Activated CD8-positive, alpha-beta memory T cell treated with anti-CD3 and anti-CD28 coated beads for 1 hour (primary cell): Measurements from ENCODE around the gene PEPD.
"Not testable (repeated sequence)": the region's sequence is repeated elsewhere in the genome, so short reads cannot be mapped to it uniquely, and the experiment has no call there.

Source experiments
- DNase-seq, 2 donors: peaks; one replicate each; pipeline ENCODE4 v3.0.0-alpha.2; 2020; ENCODE audit warnings: low read depth in 1 of 2; ENCODE audit errors: extremely low read depth in 1 of 2

Gene PEPD

GRCh38 chr19:33521480-33522370, at the start of gene PEPD:
Gene PEPD, minus strand, starts transcription at chr19:33521791. Its CDS starts 31 bp downstream, at chr19:33521760.
- peak; percentile 61 to 72 for DNase-seq

DNA sequence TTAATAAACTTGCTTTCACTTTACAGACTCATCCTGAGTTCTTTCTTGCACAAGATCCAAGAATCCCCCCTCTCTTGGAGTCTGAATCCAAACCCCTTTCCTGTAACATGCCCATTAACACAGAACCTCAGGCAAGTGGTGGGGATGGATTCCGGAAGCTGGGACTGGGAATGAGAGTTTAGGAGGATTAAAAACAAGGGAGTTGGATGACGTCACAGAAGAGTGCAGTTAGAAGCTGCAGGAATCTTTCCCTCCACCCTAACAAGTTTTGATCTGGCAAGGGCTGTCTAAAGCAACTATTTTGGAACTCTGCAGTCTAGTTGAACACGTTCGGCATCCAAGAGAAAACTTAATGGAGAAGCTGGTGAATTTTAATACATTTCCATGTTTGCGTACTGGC, 48.2 kb upstream of the PEPD start:
- no peak for DNase-seq

GRCh38 chr19:33568706-33569105, 47.1 kb upstream of the PEPD start:
- DNase-seq = no peak

DNA sequence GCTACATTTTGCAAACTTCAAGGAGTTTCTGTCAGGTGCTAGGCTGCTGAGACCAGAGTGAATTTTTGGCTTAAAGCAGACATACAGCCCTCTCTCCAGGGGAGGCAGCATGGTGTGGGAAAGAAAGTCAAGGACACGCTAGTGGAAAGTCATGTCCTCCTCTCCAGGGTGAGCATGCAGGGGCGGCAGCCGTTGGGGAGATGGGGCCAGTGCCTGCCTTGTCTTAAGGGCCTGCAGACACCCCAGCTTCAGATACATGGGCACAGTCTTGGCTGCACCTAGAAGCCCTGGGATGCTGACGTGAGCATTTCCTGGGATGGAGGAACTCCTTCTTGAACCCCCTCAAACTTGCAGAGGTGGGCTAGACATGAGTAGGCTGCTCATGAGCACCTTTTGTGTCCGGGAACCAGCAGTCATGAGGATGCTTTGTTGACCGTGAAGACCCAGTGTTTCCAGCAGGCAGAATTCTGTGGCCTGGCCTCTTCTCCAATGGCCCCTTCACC, 43.3 kb upstream of the PEPD start:
- no peak for DNase-seq

GRCh38 chr19:33562636-33563035, 41.0 kb upstream of the PEPD start:
- no peak for DNase-seq

- DNase-seq = not testable (repeated sequence)
These were observed 40.1 kb upstream of the PEPD start for GRCh38 chr19:33561666-33562065.

DNA sequence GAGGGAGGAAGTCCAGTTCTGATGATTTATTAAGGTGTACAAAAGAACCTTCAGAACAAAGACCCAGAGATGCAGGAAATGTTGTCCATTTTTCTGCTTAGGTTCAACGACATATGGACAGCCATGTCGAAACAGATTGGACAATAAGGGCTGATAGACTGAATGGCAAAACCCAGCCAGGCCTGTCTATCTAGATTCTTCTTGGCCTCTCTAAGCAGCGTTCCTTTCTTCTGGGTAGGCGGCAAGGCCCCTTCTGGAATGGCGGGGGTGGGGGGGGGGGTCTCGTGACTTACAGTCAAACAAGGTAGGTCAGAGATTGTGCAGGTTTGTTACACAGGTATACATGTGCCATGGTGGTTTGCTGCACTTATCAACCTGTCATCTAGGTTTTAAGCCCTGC, 39.7 kb upstream of the PEPD start:
- no peak for DNase-seq

DNA sequence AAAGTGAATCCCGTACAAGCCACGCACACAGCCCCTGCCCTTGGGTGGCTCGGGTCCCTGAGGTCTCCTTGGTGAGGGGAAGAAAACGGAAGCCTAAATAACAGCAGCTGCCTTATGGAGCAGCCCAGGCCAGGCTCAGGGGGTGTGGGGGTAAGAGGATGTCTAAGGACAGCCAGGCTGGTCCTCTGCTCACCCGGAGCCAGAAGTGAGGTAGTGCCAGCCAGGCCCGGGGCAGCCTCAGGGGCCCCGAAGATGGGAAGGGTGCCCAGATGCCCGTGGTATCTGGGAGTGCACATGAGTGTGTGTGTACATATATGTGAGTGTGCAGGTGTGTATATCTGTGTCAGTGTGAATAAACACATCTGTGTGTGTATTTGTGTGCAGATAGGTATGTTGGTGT, 38.4 kb upstream of the PEPD start:
- DNase-seq = no peak

GRCh38 chr19:33558856-33559255, 37.3 kb upstream of the PEPD start:
- DNase-seq = no peak

DNA sequence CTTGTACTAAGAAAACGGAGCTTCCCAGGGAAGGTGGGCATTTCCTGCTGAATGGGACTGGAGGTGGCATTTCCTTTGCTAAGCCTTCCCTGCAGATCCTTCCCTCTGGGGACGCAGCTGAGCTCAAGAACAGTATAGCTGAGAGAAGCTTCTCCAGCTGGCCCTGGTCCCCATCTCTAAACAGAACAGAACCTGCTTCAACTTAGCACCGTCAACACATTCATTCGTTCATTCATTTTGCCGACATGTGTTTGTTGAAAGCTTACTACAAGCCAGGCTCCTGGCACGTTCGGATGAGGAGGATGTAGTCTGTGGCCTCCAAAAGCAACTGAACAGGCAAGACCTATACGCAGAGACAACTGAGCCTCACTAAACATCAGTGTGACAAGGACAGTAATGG, 36.6 kb upstream of the PEPD start:
- no peak for DNase-seq

GRCh38 chr19:33557720-33558119, 36.1 kb upstream of the PEPD start:
- no peak for DNase-seq

GRCh38 chr19:33557196-33557595, 35.6 kb upstream of the PEPD start:
- no peak for DNase-seq

GRCh38 chr19:33556261-33556660, 34.7 kb upstream of the PEPD start:
- no peak for DNase-seq

DNA sequence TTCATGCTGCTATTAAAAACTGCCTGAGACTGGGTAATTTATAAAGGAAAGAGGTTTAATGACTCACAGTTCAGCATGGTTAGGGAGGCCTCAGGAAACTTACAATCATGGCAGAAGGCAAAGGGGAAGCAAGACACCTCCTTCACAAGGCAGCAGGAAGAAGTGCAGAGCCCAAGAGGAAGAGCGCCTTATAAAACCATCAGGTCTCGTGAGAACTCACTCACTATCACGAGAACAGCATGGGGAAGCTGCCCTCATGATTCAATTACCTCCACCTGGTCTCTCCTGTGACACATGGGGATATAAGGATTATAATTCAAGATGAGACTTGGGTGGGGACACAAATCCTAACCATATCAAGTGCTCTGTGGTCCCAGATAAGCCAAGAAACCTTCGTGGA, 34.1 kb upstream of the PEPD start:
- DNase-seq = not testable (repeated sequence)

- DNase-seq = no peak
These were observed 33.2 kb upstream of the PEPD start for GRCh38 chr19:33554821-33555220.

DNA sequence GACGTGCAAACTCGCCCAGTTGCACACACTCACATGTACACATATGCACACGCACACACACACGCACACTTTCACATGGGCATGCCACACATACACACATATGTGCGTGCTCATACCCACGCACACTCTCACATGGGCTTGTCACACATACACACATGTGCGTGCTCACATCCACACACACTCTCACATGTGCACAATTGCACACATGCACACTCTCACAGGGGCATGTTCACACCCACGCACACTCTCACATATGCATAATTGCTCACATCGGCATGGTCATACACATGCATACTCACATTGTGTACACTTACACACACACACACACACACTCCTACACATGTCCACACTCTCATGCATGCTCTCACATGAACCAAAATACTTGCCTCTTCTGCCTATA, 32.8 kb upstream of the PEPD start:
- DNase-seq = no peak

GRCh38 chr19:33553530-33554310, 32.1 kb upstream of the PEPD start:
- DNase-seq = no peak

DNA sequence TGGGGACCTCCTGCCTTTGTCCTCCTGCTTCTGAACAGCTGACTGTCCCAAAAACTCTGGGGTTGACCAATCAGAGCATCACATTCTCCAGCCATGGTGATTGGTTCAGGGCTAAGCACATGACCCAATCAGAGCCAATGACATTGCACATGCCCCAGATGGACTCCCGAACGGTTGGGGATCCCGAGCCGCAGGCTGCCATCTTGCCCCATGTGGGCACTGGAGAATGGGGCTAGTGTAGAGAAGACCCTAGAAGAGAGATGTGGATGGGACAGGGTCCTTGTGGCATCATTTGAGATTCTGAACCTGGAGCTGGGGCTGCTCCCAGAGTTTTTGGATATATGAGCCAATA, 31.3 kb upstream of the PEPD start:
- DNase-seq = no peak

GRCh38 chr19:33552191-33552927, 30.8 kb upstream of the PEPD start:
- no peak for DNase-seq

GRCh38 chr19:33551676-33552075, 30.1 kb upstream of the PEPD start:
- no peak for DNase-seq

DNA sequence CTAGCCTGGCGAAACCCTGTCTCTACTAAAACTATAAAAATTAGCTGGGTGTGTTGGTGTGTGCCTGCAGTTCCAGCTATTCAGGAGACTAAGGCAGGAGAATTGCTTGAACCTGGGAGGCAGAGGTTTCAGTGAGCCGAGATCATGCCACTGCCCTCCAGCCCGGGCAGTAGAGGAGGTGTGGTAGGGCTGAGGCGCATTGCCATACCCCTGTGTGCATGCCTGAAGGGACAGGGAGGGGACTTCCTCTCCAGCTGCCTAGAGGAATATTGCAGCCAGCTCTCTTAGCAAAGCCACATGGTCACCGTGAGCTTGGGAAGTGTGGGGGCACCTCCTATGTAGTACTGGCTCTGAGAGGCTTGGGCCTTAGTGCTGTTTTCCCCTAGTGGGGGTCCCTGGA, 29.2 kb upstream of the PEPD start:
- DNase-seq = no peak
